Stimulated activated CD8-positive, alpha-beta memory T cell treated with anti-CD3 and anti-CD28 coated beads, Interleukin-2, amount 100 ng/mL, for 48 hours (primary cell): ENCODE data around the gene ITIH4.

Experiments used
- DNase-seq, 2 donors: peaks; one replicate each; pipeline ENCODE4 v3.0.0-alpha.2; 2020; ENCODE audit warnings: low read depth in 2 of 2

Gene ITIH4

DNA sequence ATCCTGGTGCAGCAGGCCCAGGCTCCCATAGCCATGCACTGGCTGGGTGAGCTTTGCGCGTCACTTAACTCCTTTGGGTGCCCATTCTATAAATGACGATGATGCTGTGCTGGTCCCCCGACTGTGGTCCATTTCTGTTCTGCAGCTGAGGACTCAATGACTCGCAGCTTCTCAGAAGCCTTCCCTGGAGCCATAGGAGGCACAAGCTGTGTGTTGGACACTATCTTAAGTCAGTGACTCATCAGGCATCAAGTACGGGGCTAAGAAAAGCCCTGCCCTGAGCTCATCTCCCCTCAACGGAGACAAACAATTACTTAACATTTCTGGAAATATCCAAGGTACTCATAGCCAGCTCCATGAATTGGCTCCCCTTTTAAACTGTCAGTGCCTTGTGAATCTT lies 18.1 kb upstream of the ITIH4 start:
- DNase-seq, result no peak

DNA sequence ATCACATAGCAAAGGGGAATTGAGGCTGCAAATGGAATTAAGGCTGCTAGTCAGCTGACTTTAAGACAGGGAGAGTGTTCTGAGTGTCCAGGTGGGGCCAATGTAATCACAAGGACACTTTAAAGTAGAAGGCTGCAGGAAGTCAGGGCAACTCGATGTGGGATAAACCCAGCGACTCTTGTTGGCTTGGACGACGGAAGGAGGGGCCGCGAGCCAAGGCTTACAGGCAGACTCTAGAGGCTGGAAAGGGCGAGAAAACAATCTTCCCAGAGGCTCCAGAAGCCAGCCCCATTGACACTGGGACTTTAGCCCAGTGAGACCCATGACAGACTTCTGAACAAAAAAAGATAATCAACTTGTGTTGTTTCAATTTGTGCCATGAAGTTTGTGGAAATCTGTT lies 17.3 kb upstream of the ITIH4 start:
- no peak for DNase-seq

DNA sequence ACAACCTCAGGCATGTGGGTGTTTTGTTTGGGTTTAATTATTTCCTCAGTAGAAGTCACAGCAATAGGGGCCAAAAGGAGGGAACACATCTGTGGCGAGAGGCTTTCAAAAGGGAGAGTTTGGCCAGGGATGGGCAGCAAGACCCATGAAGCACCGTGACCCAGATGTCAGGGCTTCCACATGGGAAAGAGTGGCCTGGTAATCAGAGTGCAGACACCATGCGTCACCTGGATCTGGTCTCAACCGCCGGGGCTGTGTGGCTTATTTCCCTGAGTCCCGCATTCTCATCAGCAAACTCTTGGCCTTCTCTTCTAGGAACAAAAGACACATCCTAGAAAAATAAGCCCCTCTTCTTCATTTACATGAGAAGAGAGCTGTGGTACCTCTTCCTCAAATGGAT lies 16.8 kb upstream of the ITIH4 start:
- DNase-seq, result no peak

DNA sequence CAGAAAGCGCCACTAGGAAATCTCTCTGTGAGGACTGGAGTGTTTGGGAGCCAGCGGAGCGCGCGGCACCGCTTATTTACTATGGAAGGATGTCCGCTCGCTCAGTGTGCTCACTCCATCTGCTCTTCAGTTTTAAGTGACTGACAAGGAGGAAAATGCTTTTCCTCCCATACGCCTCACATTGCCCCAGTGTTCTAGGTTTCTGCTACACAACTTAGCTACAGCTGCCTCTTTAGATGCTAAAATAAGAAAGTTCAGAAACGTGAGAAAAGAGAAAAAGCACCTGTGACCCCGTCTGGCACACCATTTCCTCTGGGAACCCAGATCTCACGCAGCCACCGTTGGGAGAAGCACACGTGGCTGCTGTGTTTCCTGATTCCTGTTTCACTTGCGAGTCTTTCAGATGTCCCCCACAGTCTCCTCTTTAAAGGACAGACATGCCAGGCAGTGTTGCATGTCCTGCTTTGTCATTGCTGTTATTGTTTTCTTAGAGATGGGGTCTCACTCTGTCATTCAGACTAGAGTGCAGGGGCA lies 16.0 kb upstream of the ITIH4 start:
- DNase-seq, result no peak

DNA sequence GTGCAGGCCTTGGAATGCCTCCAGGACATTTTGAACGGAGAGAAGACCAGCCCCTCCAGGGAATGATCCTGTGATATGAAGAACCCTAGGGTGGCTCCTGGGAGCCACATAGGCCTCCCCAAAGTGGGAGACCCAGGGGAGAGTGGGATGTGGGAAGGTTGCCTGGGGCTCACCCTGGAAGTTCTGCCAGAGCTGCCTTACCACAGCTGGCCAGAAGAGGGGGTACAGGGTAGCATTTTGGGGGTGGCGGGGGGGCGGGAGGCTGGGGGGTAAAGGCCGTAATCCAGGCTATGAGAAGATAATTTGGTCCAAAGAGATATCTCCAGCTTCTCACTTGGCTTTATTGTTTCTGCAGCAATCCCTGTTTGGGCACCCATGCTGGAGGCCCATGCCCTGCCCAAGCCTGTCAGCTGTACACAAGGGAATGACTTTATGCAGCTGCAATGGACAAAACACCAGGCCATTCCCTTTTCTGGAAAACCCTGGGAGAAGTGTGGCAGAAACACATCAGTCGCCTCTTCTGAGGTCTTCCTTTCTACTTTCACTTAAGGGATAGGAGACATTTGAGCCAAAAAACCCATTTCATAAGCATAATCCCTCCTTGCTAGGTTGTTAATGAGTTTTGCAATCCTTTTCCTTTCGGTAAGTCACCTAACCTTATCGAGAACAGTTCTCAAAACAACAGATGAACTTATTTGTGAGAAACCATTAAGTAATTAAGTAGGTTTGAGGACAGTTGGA lies 15.4 kb upstream of the ITIH4 start:
- no peak for DNase-seq

DNA sequence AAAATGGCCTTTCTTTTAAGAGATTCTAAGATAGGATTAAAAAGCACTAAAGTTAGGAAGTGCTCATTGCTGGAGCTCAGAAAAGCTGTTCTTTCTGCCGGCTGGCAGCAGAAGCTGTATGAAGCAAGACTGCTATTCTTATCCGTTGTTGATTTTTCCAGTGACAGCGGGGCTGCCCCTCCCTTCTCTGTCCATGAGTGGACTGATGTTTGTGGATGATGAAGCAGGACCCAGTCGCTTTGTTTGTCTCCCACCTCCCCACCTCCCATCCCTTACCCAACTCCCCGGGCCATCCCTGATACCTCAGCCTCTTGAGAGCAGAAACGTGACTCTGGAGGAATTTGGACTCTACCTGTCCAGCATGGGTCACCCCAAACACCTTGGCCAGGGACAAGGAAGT lies 14.7 kb upstream of the ITIH4 start:
- DNase-seq, result no peak

DNA sequence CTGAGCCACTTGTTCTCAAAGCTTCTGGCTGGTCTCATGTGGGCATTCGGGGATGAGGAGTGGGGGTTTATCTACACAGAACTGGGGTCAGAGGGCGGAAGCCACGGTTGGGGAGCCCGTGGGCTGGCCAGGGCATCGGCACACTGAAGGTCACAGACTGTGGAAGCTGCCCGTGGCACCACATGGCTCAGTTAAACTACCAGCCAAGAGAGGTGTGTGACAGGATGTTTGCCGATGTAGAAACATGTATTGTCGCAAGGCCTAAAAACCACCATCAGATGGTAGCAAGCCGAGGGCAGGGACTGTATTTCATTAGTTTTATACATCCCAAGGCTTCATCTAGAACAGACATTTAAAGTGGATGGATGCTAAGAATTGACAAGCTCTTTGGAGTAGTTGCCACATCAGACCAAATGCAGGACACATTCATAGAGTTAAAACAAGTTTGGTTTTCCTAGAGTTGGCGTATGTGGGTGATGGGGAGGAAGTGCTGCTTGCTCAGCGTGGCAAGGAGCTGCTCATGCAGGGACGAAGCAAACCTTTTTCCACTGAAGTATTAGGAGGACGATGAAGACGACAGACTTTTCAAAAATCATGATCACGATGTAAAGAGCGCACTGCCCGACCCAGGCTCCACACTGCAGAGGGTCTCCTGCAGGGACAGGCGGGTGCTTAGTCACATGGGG lies 14.0 kb upstream of the ITIH4 start:
- DNase-seq, result no peak

DNA sequence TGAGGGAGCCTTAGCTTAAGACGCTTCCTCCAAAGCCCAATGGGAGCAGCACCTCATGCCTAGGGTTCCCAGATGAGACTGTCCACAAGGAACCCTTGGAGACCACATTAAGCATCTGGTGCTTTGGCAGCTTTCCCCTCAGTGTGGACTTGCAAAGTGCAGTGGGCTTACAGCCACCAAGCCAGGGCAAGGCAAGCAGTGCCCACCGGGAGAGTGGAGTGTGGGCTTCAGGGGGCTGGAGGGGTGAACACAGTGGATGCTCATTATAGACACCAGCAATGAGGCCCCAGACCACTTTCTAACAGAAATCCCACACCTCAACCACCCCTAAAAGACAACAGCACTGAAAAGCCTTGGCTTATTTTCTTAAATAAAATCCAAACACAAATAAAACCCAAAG lies 13.4 kb upstream of the ITIH4 start:
- DNase-seq, result no peak

DNA sequence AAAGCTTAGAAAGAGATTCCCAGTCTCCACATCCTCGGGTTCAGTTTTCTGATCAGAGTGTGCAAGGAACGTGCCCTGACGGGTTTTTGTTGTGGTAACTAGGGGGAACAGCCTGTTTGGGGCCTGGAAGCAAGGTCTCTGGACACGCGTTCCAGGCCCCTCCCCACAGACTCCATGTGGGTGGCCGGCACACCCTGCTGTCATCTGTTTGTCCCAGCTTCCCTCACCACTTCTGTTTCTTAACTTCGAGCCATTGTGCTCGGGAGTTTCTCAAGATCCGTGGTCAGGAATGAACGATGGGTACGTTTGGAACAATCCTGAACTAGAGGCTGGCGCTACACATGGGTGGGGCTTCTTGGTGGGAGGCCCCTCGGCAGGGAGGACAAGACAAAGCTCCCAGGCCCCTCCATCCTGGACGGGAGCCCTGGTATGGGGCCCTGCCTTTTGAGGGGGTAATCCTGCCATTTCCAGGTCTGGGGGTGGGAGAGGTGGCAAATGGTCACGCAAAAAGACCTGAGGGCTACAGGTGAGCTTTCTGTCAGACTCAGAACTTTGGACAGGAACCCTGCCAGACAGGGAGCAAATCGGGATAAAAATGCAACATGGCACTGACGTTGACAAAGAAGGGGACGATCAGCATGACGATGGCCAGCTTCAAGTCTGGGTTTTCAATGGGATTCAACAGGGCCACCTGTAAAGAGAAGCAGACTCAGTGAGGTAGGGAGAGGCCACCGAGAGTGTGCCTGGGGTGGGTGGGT lies 12.8 kb upstream of the ITIH4 start:
- DNase-seq, result no peak

DNA sequence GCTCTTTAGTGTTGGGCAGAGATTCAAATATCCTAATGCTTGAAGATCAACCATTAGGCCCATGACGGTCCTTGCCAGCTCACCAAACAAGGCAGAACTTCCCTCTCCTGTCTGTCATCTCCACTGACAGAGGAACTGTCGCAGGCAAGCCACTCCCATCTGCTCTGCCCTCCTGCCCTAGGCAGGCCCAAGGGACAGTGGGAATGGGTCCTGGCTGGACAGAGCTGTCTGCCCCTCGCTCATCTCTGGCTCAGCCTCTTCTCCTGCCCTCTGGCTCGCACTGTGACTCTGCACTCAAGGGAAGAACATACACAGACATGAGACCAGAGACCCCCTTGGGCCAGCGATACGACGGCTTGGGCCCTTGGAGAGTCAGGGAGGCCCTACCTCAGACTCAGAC lies 12.0 kb upstream of the ITIH4 start:
- DNase-seq, result no peak

DNA sequence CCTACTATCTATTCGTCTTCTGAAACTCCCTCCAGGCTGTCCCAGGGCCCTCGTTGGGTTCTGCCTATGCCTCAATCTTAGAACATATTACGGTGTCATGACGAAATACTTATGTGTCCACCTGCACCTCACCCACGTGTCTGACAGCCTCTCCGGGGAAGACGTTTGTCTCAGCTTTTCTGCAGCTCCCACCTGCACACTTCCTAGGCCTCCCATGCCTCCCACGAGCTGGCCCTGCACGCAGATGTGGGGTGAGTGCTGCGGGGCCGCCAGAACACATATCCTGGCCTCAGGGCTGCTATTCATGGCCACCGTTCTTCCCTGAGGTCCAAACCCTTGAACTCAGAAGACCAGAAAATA lies 11.5 kb upstream of the ITIH4 start:
- no peak for DNase-seq

DNA sequence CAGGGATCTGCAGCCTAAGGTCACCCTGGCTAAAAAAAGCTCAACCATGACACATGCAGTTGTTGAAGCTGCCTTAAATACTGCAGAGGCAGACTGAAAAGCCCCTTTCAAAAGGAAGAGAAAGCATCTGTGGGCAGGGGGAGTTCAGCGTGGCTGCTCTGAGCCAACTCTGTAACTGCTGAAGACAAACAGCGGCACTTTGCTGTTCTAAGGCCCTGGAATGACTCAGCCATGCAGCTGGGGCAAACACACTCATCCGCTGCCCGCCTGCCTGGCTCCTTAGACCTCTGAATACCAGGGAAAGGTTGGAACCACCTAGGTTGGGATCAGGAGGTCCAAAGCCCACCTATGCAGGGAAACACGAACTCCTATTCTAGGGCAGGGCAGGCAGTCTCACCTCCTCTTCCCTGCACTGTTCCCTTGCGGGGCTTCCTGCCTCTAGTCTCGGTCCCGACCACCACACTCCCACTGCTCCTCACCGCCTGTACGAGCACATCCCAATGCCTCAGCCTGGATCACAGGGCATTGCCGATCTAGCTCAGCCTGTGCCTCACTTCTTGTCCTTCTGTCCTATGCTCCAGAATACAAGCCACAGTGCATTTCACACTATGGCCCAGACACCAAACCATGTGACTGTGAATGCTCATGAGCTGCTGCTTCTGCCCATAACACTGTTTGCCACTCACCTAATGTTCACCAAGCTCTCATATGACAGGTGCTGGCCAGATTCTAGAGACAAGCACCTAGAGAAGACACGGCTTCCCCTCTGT lies 10.9 kb upstream of the ITIH4 start:
- no peak for DNase-seq

DNA sequence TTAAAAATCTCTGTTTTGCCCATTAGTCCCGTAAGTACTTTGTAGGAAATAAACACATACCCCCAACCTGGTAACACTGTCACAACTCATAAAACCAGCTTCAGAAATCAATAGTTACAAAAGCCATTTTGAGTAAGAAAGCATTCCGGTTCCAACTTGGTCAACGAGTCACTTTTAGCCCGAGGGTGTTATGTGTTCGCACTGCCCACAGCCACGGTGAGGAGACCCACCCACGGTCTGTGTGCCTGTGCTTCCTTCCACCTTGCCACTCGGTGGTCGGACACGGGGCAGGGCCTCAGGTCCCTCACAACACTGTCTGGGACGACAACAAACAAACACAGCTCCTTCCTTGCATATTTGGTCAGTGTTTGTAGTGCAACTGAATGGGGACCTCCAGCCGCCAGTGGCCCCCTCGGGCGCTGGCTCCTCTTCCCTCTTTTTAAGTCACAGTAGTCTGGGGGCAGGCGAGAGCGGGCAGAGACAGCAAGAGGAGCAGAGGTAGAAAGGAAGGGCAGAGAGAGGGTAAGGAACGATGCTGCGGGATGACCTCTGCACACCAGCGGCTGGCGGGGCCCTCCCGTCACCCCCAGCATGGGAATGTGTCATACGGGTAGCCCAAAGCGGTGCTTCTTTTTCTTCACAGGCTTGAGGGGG lies 9.5 kb upstream of the ITIH4 start:
- DNase-seq, result no peak

DNA sequence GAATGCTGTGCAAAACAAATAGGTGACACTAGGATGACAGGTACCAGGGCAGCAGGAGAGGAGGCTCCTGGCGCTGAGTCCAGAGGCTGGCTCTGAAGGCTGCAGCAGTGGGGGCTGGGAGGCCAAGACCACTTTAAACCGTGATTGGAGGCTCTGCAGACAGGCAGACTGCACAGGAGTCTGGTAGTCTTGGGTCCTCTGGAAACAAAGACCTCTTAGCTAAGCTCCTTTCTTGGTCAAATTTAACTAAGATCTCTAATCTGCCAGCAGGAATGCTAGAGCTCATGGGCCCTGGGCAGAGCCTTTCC lies 8.8 kb upstream of the ITIH4 start:
- DNase-seq, result no peak

DNA sequence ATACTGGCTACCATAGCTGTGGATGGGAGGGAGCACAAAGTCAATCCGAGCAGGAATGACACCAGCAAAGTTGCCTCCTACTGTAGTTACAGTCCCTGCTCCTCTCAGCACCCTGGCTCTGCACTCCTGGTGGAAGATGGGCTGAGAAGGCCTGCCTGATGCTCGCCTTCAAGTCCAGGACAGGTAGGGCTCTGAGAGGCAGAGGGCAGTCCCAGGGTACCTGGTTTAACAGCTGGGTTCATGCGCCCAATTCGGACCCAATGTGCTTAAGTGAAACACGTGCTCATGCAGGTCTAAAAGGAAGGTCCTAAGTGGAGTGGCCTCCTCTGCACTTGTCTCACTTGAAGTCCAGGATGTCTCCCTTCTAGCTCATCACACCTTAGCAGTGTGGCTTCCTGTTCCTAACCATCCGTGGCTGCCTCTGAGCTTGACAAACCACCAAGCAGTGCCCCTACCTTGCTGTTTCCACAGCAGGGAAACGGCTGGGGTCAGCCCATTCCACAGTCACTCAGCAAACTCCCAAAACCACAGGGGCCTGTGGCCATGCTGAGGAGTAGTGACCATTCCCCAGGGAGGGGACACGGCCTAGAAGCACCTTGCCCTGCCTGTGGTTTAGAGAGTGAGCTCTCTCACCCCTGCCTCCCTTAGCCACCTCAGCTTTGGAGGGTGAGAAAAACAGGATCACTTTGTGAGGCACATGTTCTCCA lies 8.2 kb upstream of the ITIH4 start:
- DNase-seq, result no peak

DNA sequence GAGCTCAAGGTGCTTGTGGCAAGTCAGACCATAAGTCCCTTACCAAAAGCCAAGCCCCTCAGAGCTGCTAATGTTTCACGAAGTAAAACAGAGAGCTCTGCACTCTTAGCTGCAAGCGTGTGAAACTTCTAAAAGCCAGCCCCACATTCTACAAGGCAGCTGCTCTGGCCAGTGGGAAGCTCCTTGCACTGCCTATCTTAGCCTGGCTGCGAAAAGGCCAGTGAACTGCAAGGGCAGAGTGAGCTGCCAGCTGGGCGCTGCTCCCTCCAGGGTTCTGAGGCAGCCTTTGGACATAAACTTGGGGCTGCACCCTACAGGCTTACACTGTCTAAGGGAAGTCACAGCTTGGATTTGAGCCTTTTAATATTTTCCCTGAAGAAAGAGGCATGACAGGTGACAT lies 6.5 kb upstream of the ITIH4 start:
- DNase-seq, result no peak

DNA sequence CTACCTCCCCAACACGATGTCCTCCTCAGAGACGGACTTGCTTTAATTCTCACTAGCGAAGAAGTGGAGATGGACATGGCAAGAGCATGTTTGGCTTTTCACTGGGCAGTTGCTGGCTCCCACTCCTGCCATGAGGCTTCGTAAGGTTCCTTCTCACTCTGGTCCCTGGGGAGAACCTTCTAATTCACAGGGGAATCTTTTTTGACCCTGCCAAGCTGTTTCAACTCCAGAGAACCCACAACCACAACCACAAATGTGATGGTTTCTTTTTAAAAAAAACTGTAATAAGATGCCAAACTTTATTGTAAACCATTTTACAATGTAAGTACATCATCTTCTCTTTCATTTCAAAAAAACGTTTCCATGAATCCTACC lies 6.0 kb upstream of the ITIH4 start:
- DNase-seq, result no peak

DNA sequence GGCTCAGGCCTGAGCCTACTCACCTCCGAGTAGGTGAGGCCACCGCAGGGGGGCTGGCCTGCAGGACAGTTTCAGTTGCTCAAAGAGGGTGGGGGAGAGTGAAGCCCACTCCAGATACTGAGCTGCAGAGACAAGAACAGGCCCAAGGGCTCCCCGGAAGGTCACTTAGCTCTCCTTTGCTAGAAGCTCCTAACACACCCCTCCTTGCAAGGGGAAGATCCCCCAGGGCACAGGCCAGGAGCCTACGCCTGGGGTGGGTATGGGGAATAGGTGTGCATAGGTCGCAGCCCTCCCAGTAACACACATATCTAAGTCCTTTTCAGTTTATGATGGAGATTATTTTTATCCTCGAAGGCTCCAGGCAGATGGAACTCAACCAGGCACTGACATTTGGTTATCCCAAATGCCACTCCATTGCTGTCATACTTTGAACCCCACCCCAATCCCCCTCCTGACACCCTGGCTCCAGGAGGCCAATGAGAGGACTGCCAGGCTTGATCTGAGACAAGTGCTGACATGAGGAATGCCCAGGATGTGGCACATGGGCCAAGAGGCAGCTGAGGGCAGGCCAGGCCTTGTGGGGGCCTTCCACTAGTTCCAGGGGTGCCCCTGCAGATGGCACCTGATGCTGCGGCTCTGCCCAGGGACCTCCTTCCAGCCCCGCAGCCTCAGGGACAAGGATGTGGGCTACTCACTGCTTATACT lies 5.4 kb upstream of the ITIH4 start:
- no peak for DNase-seq

DNA sequence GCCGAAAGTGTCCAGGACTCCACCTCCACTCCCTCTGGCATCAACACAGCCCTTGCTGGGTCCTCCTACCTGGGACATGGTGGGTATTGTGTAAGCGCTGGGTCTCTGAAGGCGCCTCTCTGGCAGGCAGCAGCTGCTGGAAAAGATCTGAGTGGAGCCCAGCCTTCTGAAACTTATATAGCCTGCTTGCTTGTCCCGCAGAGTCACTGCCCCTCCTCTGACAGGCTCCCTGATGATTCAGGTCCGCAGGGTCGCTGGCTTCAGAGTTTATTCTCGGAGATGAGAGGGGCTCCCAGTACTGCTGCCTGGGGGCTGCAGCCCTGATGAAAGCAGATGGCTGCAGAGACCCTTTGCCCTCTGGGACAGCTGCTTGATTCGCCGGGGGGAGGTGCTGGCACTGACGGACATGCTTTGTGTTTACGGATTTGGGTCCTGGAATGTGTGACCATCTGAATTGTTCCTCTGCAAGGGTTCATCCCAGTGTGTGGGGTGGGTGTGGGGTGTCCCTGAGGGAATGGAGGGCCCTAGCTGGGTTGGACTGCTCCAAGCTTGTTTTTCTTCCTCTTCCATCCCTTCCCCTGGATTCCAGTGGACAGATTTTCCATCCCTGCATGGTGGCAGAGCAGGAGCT lies 4.5 kb upstream of the ITIH4 start, which contains the start of gene MUSTN1:
Gene MUSTN1 (minus strand): TSS at position 149 of the 631 bp plus-strand sequence. CDS start 71 bp downstream, at position 78.
- DNase-seq, result no peak

DNA sequence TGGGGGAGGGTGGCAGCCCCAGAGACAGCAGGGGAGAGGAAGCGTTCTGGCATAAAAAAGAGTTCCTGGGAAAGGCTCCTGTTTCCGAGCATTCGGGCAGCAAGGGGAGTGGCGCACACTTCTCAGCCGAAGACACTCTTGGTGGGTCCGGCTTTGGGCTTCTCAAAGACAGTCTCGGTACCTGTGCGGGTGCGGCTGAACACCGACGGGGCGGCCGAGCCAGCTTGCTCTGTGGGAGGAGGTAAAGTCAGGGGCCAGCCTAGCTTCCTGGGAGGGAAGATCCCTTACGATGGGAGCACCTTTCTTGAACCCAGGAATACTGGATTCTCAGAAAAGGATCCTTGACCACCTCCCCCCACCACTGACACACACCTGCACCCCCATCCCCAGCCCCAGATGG lies 2.7 kb upstream of the ITIH4 start:
- no peak for DNase-seq
